GM19468 (cell line): ENCODE measurements around the gene GYPC.
"Not testable (repeated sequence)": the region's sequence is repeated elsewhere in the genome, so short reads cannot be mapped to it uniquely, and the experiment has no call there.

Source experiments
- ATAC-seq: cut with Tn5 transposase; IDR thresholded peaks from one replicate; pipeline ENCODE4 v1.9.1; 2021; ENCODE audit warnings: mild to moderate bottlenecking, moderate library complexity, moderate number of reproducible peaks; ENCODE audit not compliant: unreplicated experiment; ENCODE audit errors: extremely low read depth

GYPC gene

GRCh38 chr2:126655500-126656430 lies at the start of gene GYPC:
Gene GYPC (plus strand): TSS chr2:126656158. CDS start chr2:126656264, 106 bp downstream.
- ATAC-seq, result no peak

GRCh38 chr2:126614524-126615227 lies 41.3 kb upstream of the GYPC start:
- no peak for ATAC-seq

GRCh38 chr2:126616606-126617069 lies 39.3 kb upstream of the GYPC start:
- no peak for ATAC-seq

GRCh38 chr2:126620302-126620701 lies 35.7 kb upstream of the GYPC start:
- no peak for ATAC-seq

- no peak for ATAC-seq
These were observed 33.0 kb upstream of the GYPC start for GRCh38 chr2:126623000-126623399.

GRCh38 chr2:126627643-126628042 lies 28.3 kb upstream of the GYPC start:
- ATAC-seq, result no peak

GRCh38 chr2:126634273-126634861 lies 21.6 kb upstream of the GYPC start:
- ATAC-seq, result no peak

- no peak for ATAC-seq
These were observed 20.7 kb upstream of the GYPC start for GRCh38 chr2:126635281-126635680.

GRCh38 chr2:126635736-126636135 lies 20.2 kb upstream of the GYPC start:
- ATAC-seq, result no peak

GRCh38 chr2:126637386-126637785 lies 18.6 kb upstream of the GYPC start:
- no peak for ATAC-seq

- no peak for ATAC-seq
These were observed 17.2 kb upstream of the GYPC start for GRCh38 chr2:126638746-126639145.

- no peak for ATAC-seq
These were observed 16.7 kb upstream of the GYPC start for GRCh38 chr2:126639276-126639675.

GRCh38 chr2:126641294-126641693 lies 14.7 kb upstream of the GYPC start:
- ATAC-seq, result not testable (repeated sequence)

GRCh38 chr2:126642031-126642430 lies 13.9 kb upstream of the GYPC start:
- ATAC-seq, result no peak

- ATAC-seq, result no peak
These were observed 12.5 kb upstream of the GYPC start for GRCh38 chr2:126643431-126643830.

GRCh38 chr2:126643972-126644371 lies 12.0 kb upstream of the GYPC start:
- ATAC-seq, result no peak

- no peak for ATAC-seq
These were observed 11.2 kb upstream of the GYPC start for GRCh38 chr2:126644630-126645191.

- ATAC-seq, result no peak
These were observed 10.7 kb upstream of the GYPC start for GRCh38 chr2:126645211-126645618.

- no peak for ATAC-seq
These were observed 9.9 kb upstream of the GYPC start for GRCh38 chr2:126646026-126646425.

- ATAC-seq, result not testable (repeated sequence)
These were observed 8.1 kb upstream of the GYPC start for GRCh38 chr2:126647714-126648344.
